Sigmoid colon (tissue), 7 donors: ENCODE data around the gene ITK. TPM values are rescaled to one million over a fixed set of nuclear protein-coding genes. Genes with fewer than 3 reads are reported as not detected.

Source experiments
- DNase-seq: peaks from one replicate; pipeline ENCODE4 v3.0.0-alpha.2; 2019
- H3K27ac ChIP-seq, 4 donors: fragments of 200-600 bp; sonication (generic); one replicate each; pipeline ENCODE4 v1.5.1; 2016 to 2019; ENCODE audit warnings: mild to moderate bottlenecking in 1 of 4
- H3K27me3 ChIP-seq, 3 donors: fragments of 200-600 bp; sonication (generic); one replicate each; pipeline ENCODE4 v1.5.1; 2019; ENCODE audit warnings: mild to moderate bottlenecking in 1 of 3
- H3K36me3 ChIP-seq, 4 donors: fragments of 200-600 bp; sonication (generic); one replicate each; pipeline ENCODE4 v1.5.1; 2016 to 2019
- H3K4me1 ChIP-seq, 4 donors: fragments of 200-600 bp; sonication (generic); one replicate each; pipeline ENCODE4 v1.5.1; 2017 to 2019
- H3K4me3 ChIP-seq, 4 donors: fragments of 200-600 bp; sonication (generic); one replicate each; pipeline ENCODE4 v1.5.1; 2017 to 2019; ENCODE audit warnings: mild to moderate bottlenecking in 2 of 4, moderate library complexity in 1 of 4
- H3K9me3 ChIP-seq, 4 donors: fragments of 200-600 bp in 3 of 4; sonication (generic) in 3 of 4; one replicate each; pipeline versions ENCODE4 v1.5.1 to v1.6.1; 2013 to 2019
- EP300 ChIP-seq, 4 donors: sonication (generic); formaldehyde crosslinking; IDR thresholded peaks; one replicate each; pipeline ENCODE4 v1.6.1; 2017; ENCODE audit warnings: antibody characterized with exemption in 4 of 4
- POLR2A ChIP-seq, 2 donors: fragments of 450-650 bp; IDR thresholded peaks; one replicate each; pipeline ENCODE4 v1.6.1; 2016; ENCODE audit warnings: antibody characterized with exemption in 2 of 2, mild to moderate bottlenecking in 2 of 2, moderate library complexity in 2 of 2
- POLR2AphosphoS5 ChIP-seq, 4 donors: sonication (generic); formaldehyde crosslinking; IDR thresholded peaks; one replicate each; pipeline ENCODE4 v1.6.1; 2017; ENCODE audit warnings: antibody characterized with exemption in 4 of 4
- WGBS, 2 donors: extraction: QIAGEN DNeasy Blood & Tissue Kit; methylation state at CpG; one replicate each; pipeline ENCODE4 v1.1.7; 2013; 5-methylcytosine and 5-hydroxymethylcytosine counted together
- intact Hi-C: fragments of 100-400 bp; cut with DNase I; formaldehyde crosslinking; loops from one replicate; pipeline ENCODE4 v1.15.1; 2023
- polyA plus RNA-seq, 3 donors: library from polyadenylated mRNA; stranded (reverse); fragments of 200-250 nt; gene quantifications; one replicate each; pipeline ENCODE4 v1.2.3, GENCODE V29; 2013
- total RNA-seq, 4 donors: library from RNA; depleted of rRNA; stranded (reverse); fragments of >200 nt; gene quantifications; one replicate each; pipeline ENCODE4 v1.1.0, GENCODE V29; 2016
- TF ChIP-seq, protein P1 (sequence below), 4 experiments: fragments of 450-650 bp in 3 of 4; fragments of 200-600 bp in 1 of 4; IDR thresholded peaks; one replicate each; pipeline ENCODE4 v1.5.1; 2016 to 2019; ENCODE audit warnings: antibody characterized with exemption in 4 of 4, mild to moderate bottlenecking in 3 of 4, moderate library complexity in 2 of 4
- donor health status: healthy with polysubstance abuse.
- donor health status: Bipolar disorder and iron deficiency.
- donor health status: healthy.

The ITK gene
- total and polyA plus RNA-seq, 7 donors: 0.60 to 15.1 (median 1.5) TPM

DNA sequence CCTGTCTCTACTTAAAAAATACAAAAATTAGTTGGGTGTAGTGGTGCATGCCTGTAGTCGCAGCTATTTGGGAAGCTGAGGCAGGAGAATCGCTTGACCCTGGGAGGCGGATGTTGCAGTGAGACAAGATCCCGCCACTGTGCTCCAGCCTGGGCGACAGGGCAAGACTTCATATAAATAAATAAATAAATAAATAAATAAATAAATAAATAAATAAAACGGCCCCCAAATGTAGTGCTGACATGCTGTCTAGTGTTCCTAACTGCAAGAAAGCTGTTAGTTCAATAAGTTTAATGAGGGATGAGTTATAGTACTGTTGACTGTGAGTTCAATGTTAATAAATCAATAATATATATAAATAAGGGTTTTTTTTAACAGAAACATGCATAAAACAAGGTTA, 77.8 kb downstream of the ITK start:
- Histone ChIP-seq H3K9me3 (no peaks in the 10 kb centered on the region), H3K4me1 (peaks cover 0 to 4% (median 0%) of the 10 kb centered on the region in 4 donors), H3K36me3 (no peaks in the 10 kb centered on the region), H3K27ac (no peak overlapping the region), H3K4me3 (no peak overlapping the region), H3K27me3 (no peaks in the 10 kb centered on the region)
- DNase-seq: no peak
- WGBS, 2 donors: 90 to 95% methylated on average over 6 of the region's 6 CpGs
- TF ChIP-seq POLR2A (IDR thresholded peaks at IDR 0.05): no peak
- TF ChIP-seq, protein P1, sequence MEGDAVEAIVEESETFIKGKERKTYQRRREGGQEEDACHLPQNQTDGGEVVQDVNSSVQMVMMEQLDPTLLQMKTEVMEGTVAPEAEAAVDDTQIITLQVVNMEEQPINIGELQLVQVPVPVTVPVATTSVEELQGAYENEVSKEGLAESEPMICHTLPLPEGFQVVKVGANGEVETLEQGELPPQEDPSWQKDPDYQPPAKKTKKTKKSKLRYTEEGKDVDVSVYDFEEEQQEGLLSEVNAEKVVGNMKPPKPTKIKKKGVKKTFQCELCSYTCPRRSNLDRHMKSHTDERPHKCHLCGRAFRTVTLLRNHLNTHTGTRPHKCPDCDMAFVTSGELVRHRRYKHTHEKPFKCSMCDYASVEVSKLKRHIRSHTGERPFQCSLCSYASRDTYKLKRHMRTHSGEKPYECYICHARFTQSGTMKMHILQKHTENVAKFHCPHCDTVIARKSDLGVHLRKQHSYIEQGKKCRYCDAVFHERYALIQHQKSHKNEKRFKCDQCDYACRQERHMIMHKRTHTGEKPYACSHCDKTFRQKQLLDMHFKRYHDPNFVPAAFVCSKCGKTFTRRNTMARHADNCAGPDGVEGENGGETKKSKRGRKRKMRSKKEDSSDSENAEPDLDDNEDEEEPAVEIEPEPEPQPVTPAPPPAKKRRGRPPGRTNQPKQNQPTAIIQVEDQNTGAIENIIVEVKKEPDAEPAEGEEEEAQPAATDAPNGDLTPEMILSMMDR (IDR thresholded peaks at IDR 0.05): no peak
- no peak for TF ChIP-seq POLR2AphosphoS5 (IDR thresholded peaks at IDR 0.05)
- intact Hi-C loops: no loop called here

DNA sequence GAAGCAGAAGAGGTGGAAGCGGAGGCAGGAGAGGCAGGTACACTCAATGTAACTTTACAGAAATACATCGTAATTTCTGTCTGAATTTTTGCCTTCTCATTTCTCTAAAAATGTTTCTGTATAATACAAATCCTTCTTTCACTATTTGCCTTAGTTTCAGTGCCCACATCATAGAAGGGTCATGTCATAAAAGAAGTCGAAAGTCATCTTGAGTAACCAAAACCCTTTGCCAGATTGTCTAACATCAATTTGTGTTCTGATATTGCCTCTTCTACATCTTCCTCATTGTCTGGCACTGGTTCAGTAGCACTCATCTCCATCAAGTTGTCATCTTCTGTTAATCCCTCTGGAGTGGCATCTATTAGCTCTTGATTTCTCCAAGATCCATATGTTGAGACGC, 79.1 kb downstream of the ITK start:
- H3K9me3 ChIP-seq: no peaks in the 10 kb centered on the region
- no peaks in the 10 kb centered on the region for H3K27me3 ChIP-seq
- intact Hi-C loops: loop anchor here (10.0 kb wide), 1 partner anchor 485 kb away; the partner anchor contains the start of gene LSM11
- no peak overlapping the region for H3K4me3 ChIP-seq
- H3K4me1 ChIP-seq: no peaks in the 10 kb centered on the region
- H3K27ac ChIP-seq: no peak overlapping the region
- H3K36me3 ChIP-seq: no peaks in the 10 kb centered on the region
- no peak for DNase-seq
- WGBS, 2 donors: 86 to 87% methylated on average over 4 of the region's 4 CpGs
- TF ChIP-seq, protein P1 (IDR thresholded peaks at IDR 0.05): no peak
- TF ChIP-seq POLR2AphosphoS5 (IDR thresholded peaks at IDR 0.05) (no peak), POLR2A (IDR thresholded peaks at IDR 0.05) (no peak), EP300 (IDR thresholded peaks at IDR 0.05) (no peak)

DNA sequence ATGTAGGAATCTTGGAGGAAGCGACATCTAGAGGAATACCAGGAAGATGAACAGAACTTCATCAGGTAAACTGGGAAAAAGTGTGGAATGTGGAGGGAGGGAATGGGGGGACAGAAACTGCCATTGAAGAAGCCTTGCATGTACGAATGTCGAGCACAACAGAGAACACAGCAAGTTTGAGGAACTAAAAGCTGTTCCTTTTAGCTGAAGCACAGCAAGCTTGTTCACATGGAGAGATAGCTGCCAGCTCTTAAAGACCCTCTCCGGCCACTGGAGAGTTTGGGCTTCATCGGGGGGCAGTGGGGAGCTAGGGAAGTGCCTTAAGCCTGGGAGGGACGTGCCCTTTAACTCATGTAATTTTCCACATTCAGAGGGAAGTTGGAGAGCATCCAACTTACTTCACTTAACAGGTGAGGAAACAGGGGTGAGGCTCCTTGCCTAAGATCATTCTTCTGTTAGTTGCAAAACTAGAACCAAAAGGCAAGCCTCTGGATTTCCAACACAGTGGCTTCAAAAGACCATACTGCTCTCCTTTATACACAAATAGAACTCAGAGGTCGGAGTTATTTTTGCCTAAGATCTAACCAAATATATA, 83.0 kb downstream of the ITK start:
- peaks cover 0 to 13% (median 10%) of the 10 kb centered on the region in 4 donors for H3K4me1 ChIP-seq
- DNase-seq: no peak
- no peaks in the 10 kb centered on the region for H3K36me3 ChIP-seq
- H3K27ac ChIP-seq: no peak overlapping the region
- no peaks in the 10 kb centered on the region for H3K27me3 ChIP-seq
- no peak overlapping the region for H3K4me3 ChIP-seq
- no peaks in the 10 kb centered on the region for H3K9me3 ChIP-seq
- intact Hi-C loops: loop anchor here (10.0 kb wide), 1 partner anchor 481 kb away; the partner anchor contains the start of gene LSM11
- no peak for TF ChIP-seq POLR2A (IDR thresholded peaks at IDR 0.05)
- no peak for TF ChIP-seq POLR2AphosphoS5 (IDR thresholded peaks at IDR 0.05)
- TF ChIP-seq, protein P1 (IDR thresholded peaks at IDR 0.05): no peak
- TF ChIP-seq EP300 (IDR thresholded peaks at IDR 0.05): no peak
- WGBS, 2 donors: 53 to 58% methylated on average over 7 of the region's 7 CpGs

DNA sequence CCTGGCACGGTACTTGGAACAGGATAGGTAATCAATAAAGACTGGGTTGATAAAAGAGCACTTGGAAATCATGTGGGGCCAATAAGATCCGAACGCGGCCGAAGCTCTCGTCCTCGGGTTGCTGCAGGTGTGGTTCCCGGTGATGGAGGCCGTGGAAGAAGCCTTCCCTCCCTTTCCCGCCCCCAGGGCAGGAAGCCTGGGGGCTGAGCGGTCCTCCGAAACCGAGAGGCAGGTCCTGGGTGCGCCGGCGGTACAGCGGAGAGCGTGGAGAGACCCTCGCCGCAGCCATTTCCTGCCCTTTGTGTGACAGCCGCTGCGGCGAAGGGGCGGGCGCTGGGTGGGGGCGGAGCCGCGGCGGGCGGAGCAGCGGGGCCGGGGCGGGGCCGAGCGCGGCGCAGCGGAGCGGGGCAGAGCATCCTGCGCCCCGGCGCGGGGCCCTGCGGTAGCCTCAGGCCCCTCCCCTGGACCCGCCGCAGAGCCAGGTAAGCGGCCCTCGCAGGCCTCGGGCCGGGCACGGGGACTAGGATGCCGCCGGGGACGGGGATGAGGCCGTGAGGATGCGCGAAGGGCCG, 85.2 kb downstream of the ITK start, which contains the start of gene CYFIP2:
Gene CYFIP2 (plus strand): TSS at position 410 of the 572 bp plus-strand sequence. CDS start 19,239 bp downstream, outside the sequence.
- intact Hi-C loops: loop anchor here (5.0 to 10.0 kb wide), 2 partner anchors 123 to 479 kb away; partner anchors contain the start of genes LSM11 and MED7
- H3K27ac ChIP-seq: peak within 1 kb of the TSS in 2 of 4 donors; percentile 33 to 34
- WGBS, 2 donors: 1% methylated on average over 58 of the region's 58 CpGs

More for the DNA sequence above, 85.2 kb downstream of the ITK start, which contains the start of gene CYFIP2:
- TF ChIP-seq POLR2A (IDR thresholded peaks at IDR 0.05) (no peak), POLR2AphosphoS5 (IDR thresholded peaks at IDR 0.05) (no peak), EP300 (IDR thresholded peaks at IDR 0.05) (no peak)
- TF ChIP-seq, protein P1 (IDR thresholded peaks at IDR 0.05): no peak
- Histone ChIP-seq H3K36me3 (no peaks in the 10 kb centered on the region), H3K9me3 (no peaks in the 10 kb centered on the region), H3K27me3 (no peaks in the 10 kb centered on the region), H3K4me3 (peak within 1 kb of the TSS; percentile 40 to 93 (median 74)), H3K4me1 (peaks cover 0 to 13% (median 10%) of the 10 kb centered on the region in 4 donors)
- DNase-seq: peak; percentile 68
